K562 (cell line): ENCODE measurements around the gene SNRNP70. TPM values are rescaled to one million over a fixed set of nuclear protein-coding genes. Genes with fewer than 3 reads are reported as not detected.

ENCODE experiments used
- ATF2 ChIP-seq: sonication (generic); formaldehyde crosslinking; IDR thresholded peaks from 2 replicates; pipeline ENCODE4 v1.8.1; 2022; ENCODE audit warnings: missing genetic modification reagents
- ATF7 ChIP-seq: fragments of 450-650 bp; IDR thresholded peaks from 2 replicates; pipeline ENCODE4 v1.7.1; 2014; ENCODE audit warnings: mild to moderate bottlenecking, moderate library complexity
- CGGBP1 ChIP-seq: fragments of 250-450 bp; sonication (Bioruptor Pico); IDR thresholded peaks from 2 replicates; pipeline ENCODE4 v1.9.0; 2021; ENCODE audit warnings: mild to moderate bottlenecking
- DPF2 ChIP-seq: fragments of 450-650 bp; IDR thresholded peaks from 2 replicates; pipeline ENCODE4 v1.6.1; 2016
- E2F4 ChIP-seq: sonication (generic); formaldehyde crosslinking; IDR thresholded peaks from 2 replicates; pipeline ENCODE4 v1.8.0; 2022; ENCODE audit warnings: mild to moderate bottlenecking, low read depth, missing genetic modification reagents
- EWSR1 ChIP-seq: fragments of 450-650 bp; IDR thresholded peaks from 2 replicates; pipeline ENCODE4 v1.6.1; 2018; ENCODE audit warnings: borderline replicate concordance, mild to moderate bottlenecking, low read depth, moderate library complexity; ENCODE audit not compliant: partially characterized antibody
- IRF2 ChIP-seq: sonication (generic); formaldehyde crosslinking; IDR thresholded peaks from 2 replicates; pipeline ENCODE4 v1.8.1; 2022; ENCODE audit warnings: mild to moderate bottlenecking, missing genetic modification reagents
- PKNOX1 ChIP-seq: fragments of 450-650 bp; IDR thresholded peaks from 2 replicates; pipeline ENCODE4 v1.6.1; 2016
- SIN3A ChIP-seq, 2 experiments: fragments of 150-350 bp in 1 of 2; IDR thresholded peaks; 2 replicates each; pipeline ENCODE4 v1.6.1; 2011 to 2016; ENCODE audit warnings: borderline replicate concordance in 2 of 2, low read depth in 2 of 2, low read length in 2 of 2, mild to moderate bottlenecking in 2 of 2, moderate library complexity in 2 of 2; ENCODE audit not compliant: control insufficient read depth in 1 of 2
- SPI1 ChIP-seq: IDR thresholded peaks from 2 replicates; pipeline ENCODE4 v1.6.1; 2011; ENCODE audit warnings: low read depth, low read length, control low read depth, borderline replicate concordance
- SRSF1 ChIP-seq: fragments of 200-400 bp; formaldehyde crosslinking; IDR thresholded peaks from 2 replicates; pipeline ENCODE4 v1.6.1; 2017; ENCODE audit warnings: mild to moderate bottlenecking, low read depth, low read length, moderate library complexity
- ZBTB9 ChIP-seq: fragments of 450-650 bp; formaldehyde crosslinking; IDR thresholded peaks from 2 replicates; pipeline ENCODE4 v1.4.0; 2020; ENCODE audit warnings: mild to moderate bottlenecking, moderate library complexity
- ZNF280A ChIP-seq: fragments of 450-650 bp; IDR thresholded peaks from 2 replicates; pipeline ENCODE4 v1.6.1; 2018; ENCODE audit warnings: mild to moderate bottlenecking, low read depth; ENCODE audit not compliant: partially characterized antibody
- ZNF589 ChIP-seq: fragments of 200-800 bp; sonication (Bioruptor generic); IDR thresholded peaks from 2 replicates; pipeline ENCODE4 v1.6.1; 2016; ENCODE audit warnings: low read depth, missing genetic modification characterization, missing compliant biosample characterization
- polyA plus RNA-seq, 8 experiments: library from polyadenylated mRNA; depleted of rRNA in 4 of 8; stranded (reverse) in 5 of 8; unstranded in 3 of 8; fragments of >200 nt; fragmentation: Nextera tagmentation in 2 of 8; fragmentation: Illumina TruSeq in 1 of 8; extraction: Ambion mirVana in 2 of 8; extraction: Trizol in 1 of 8; gene quantifications; 2 replicates each; pipeline versions ENCODE4 v1.2.1 to v1.2.3, GENCODE V29; 2011 to 2014; ENCODE audit warnings: inconsistent platforms in 1 of 8, missing spikeins in 1 of 8
- total RNA-seq, 7 experiments: library from RNA; depleted of rRNA in 6 of 7; stranded (reverse); fragments of >200 nt in 6 of 7; fragmentation: Illumina TruSeq in 2 of 7; extraction: Trizol in 2 of 7; gene quantifications; 2 replicates each; pipeline versions ENCODE4 v1.2.1 to v1.2.3, GENCODE V29; 2011 to 2021; ENCODE audit warnings: low replicate concordance in 1 of 7
- TF ChIP-seq, protein P1 (sequence below): sonication (generic); formaldehyde crosslinking; IDR thresholded peaks from 2 replicates; pipeline ENCODE4 v1.9.0; 2022; ENCODE audit warnings: mild to moderate bottlenecking, missing genetic modification reagents
- TF ChIP-seq, protein P2 (sequence below): sonication (generic); formaldehyde crosslinking; IDR thresholded peaks from 2 replicates; pipeline ENCODE4 v1.8.0; 2022; ENCODE audit warnings: mild to moderate bottlenecking, missing genetic modification reagents, borderline replicate concordance

SNRNP70 gene
- total and polyA plus RNA-seq, 9 of the 15 experiments (the other 6 are each of a cell fraction or from before 2014, with no cell fraction given), result 2.8 to 496 (median 136) TPM

DNA sequence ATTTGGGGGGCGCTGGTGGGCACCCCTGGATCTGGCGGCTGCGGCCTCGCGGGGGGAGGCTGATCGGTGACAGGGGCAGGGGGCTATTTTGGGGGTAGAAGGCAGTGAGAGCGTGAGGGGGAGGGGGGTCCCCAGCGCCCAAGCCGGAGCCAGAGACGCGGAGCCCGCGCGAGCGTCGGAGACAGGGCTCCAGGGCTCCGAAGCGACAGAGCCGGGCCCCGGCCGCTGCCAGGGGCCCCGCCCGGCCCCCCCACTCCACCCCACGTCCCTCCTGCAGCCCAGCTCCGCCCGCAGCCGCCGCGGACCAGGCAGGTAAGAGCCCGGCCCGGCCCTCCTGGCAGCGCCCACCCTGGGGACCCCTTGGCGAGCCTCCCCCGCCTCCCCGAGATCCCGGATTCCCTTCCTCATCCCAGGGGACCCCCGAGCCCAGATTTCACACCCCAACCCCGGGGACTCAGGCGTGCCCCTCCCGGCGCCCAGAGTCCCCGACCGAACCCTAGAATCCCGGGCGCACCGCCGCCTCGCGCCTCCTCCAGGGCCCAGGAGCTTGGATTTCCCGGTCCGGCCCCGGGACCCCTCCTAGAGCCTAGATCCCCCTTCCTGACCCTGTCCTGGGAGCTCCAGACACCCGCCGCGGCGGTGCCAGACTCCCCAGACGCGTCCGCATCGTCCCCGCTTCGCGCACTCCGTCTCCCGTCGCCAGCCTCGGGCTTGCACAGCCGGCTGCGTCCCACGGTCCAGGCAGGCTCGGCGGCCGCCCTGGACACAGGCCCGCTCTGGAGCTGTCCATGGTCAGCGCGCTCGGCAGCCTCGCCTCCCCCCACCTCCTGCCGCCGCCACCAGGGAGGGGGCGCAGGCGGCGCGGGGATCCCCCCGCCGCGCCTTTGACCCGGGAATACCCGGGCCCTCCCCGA, 34.4 kb downstream of the SNRNP70 start, which contains the start of gene PPFIA3 (continued):
- TF ChIP-seq E2F4 (CRISPR knock-in tag), result no peak
- TF ChIP-seq ZBTB9, result no peak
- TF ChIP-seq ATF2 (CRISPR knock-in tag), result 0 out of 2 replicates have a peak, but pooled peaks have one; percentile 48
- TF ChIP-seq SRSF1, result no peak
- TF ChIP-seq CGGBP1 (CRISPR knock-in tag), result no peak
- peak in 1 of 2 experiments; percentile 93; a peak in 2 of 4 replicates for TF ChIP-seq SIN3A (IDR thresholded peaks at IDR 0.05; ENCODE audit: borderline replicate concordance in 2 of 2, control insufficient read depth in 1 of 2, low read depth in 2 of 2, low read length in 2 of 2)
- no peak for TF ChIP-seq ATF7
- no peak for TF ChIP-seq DPF2
- TF ChIP-seq, protein P1, sequence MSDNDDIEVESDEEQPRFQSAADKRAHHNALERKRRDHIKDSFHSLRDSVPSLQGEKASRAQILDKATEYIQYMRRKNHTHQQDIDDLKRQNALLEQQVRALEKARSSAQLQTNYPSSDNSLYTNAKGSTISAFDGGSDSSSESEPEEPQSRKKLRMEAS, result no peak
- no peak for TF ChIP-seq IRF2
- no peak for TF ChIP-seq ZNF589 (CRISPR knock-in tag)
- no peak for TF ChIP-seq EWSR1
- TF ChIP-seq PKNOX1, result no peak
- TF ChIP-seq ZNF280A, result no peak
- TF ChIP-seq, protein P2, sequence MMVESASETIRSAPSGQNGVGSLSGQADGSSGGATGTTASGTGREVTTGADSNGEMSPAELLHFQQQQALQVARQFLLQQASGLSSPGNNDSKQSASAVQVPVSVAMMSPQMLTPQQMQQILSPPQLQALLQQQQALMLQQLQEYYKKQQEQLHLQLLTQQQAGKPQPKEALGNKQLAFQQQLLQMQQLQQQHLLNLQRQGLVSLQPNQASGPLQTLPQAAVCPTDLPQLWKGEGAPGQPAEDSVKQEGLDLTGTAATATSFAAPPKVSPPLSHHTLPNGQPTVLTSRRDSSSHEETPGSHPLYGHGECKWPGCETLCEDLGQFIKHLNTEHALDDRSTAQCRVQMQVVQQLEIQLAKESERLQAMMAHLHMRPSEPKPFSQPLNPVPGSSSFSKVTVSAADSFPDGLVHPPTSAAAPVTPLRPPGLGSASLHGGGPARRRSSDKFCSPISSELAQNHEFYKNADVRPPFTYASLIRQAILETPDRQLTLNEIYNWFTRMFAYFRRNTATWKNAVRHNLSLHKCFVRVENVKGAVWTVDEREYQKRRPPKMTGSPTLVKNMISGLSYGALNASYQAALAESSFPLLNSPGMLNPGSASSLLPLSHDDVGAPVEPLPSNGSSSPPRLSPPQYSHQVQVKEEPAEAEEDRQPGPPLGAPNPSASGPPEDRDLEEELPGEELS (CRISPR knock-in tag), result no peak
- no peak for TF ChIP-seq SPI1
